A673 (cell line): Measurements from ENCODE around the gene PRRC2A. TPM values are rescaled to one million over a fixed set of nuclear protein-coding genes. Genes with fewer than 3 reads are reported as not detected.

ENCODE experiments used
- BruUV-seq: library from RNA; stranded (reverse); fragments of 400-500 nt; replicated peaks from 2 replicates; lab custom pipeline; 2021; lab: Mats Ljungman, UMichigan
- CTCF ChIA-PET: fragments of 300-600 bp; sonication (Branson Sonifier 250); formaldehyde crosslinking; loops from one replicate; lab custom pipeline; 2022; ENCODE audit warnings: antibody characterized with exemption; lab: Charles Lee
- POLR2A ChIA-PET: fragments of 300-600 bp; sonication (Branson Sonifier 250); formaldehyde crosslinking; loops from one replicate; lab custom pipeline; 2022; ENCODE audit warnings: antibody characterized with exemption; ENCODE audit not compliant: low non-redundant PET; lab: Charles Lee
- DNase-seq: peaks from one replicate; pipeline ENCODE4 v3.0.0-alpha.2; 2015; ENCODE audit warnings: low spot score
- H3K27ac ChIP-seq: fragments of 200-600 bp; sonication (generic); 2 replicates; pipeline ENCODE4 v1.5.1; 2016; ENCODE audit warnings: mixed run types, low read depth, mild to moderate bottlenecking, mixed read lengths, antibody characterized with exemption, low read length; ENCODE audit not compliant: poor library complexity, severe bottlenecking
- H3K27me3 ChIP-seq: fragments of 200-600 bp; sonication (generic); replicated peaks from 2 replicates; pipeline ENCODE4 v1.6.1; 2017; ENCODE audit warnings: mixed run types, low read depth, mild to moderate bottlenecking, mixed read lengths, antibody characterized with exemption, low read length; ENCODE audit not compliant: insufficient read depth, poor library complexity
- H3K36me3 ChIP-seq: fragments of 200-600 bp; sonication (generic); 2 replicates; pipeline ENCODE4 v1.6.1; 2016; ENCODE audit warnings: mixed run types, mild to moderate bottlenecking, mixed read lengths, antibody characterized with exemption, low read length; ENCODE audit not compliant: insufficient read depth, poor library complexity, severe bottlenecking
- H3K4me1 ChIP-seq: fragments of 200-600 bp; sonication (generic); 2 replicates; pipeline ENCODE4 v1.6.1; 2017; ENCODE audit warnings: mixed run types, mild to moderate bottlenecking, mixed read lengths, antibody characterized with exemption, low read length; ENCODE audit not compliant: insufficient read depth, poor library complexity, severe bottlenecking
- H3K4me3 ChIP-seq: fragments of 200-600 bp; sonication (generic); 2 replicates; pipeline ENCODE4 v1.5.1; 2016; ENCODE audit warnings: low read depth, mixed run types, mild to moderate bottlenecking, mixed read lengths, low read length; ENCODE audit not compliant: poor library complexity, severe bottlenecking
- H3K9me3 ChIP-seq: fragments of 200-600 bp; sonication (generic); 2 replicates; pipeline ENCODE4 v1.6.1; 2016; ENCODE audit warnings: mixed run types, low read depth, mild to moderate bottlenecking, mixed read lengths, antibody characterized with exemption, low read length; ENCODE audit not compliant: poor library complexity, severe bottlenecking
- EZH2 ChIP-seq: fragments of 200-600 bp; sonication (generic); IDR thresholded peaks from 2 replicates; pipeline ENCODE4 v1.6.1; 2017; ENCODE audit warnings: borderline replicate concordance, low read depth, mild to moderate bottlenecking, mixed read lengths, antibody characterized with exemption, low read length; ENCODE audit not compliant: poor library complexity, severe bottlenecking
- intact Hi-C: fragments of 100-400 bp; cut with micrococcal nuclease; formaldehyde crosslinking; loops from one replicate; pipeline ENCODE4 v1.10.0; 2022; ENCODE audit not compliant: unreplicated experiment
- total RNA-seq: library from RNA; stranded (reverse); gene quantifications from 2 replicates; pipeline ENCODE4 v1.2.3, GENCODE V29; 2021
- TF ChIP-seq, protein P1 (sequence below): fragments of 300-800, 200-600 bp; sonication (generic); conservative IDR thresholded peaks from 2 replicates; pipeline ENCODE4 v1.5.1; 2017; ENCODE audit warnings: low read depth, mild to moderate bottlenecking, antibody characterized with exemption, low read length, moderate library complexity, mixed read lengths

PRRC2A gene
- total RNA-seq, 1 experiment from 2014 or later: 289 TPM

DNA sequence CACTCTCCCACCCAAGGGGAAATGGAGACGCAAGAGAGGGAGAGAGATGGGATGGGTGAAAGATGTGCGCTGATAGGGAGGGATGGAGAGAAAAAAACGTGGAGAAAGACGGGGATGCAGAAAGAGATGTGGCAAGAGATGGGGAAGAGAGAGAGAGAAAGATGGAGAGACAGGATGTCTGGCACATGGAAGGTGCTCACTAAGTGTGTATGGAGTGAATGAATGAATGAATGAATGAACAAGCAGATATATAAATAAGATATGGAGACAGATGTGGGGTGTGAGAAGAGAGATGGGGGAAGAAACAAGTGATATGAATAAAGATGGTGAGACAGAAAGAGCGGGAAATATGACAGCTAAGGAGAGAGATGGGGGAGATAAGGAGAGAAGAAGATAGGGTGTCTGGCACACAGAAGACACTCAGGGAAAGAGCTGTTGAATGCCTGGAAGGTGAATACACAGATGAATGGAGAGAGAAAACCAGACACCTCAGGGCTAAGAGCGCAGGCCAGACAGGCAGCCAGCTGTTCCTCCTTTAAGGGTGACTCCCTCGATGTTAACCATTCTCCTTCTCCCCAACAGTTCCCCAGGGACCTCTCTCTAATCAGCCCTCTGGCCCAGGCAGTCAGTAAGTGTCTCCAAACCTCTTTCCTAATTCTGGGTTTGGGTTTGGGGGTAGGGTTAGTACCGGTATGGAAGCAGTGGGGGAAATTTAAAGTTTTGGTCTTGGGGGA is 44.4 kb upstream of the PRRC2A start:
- TF ChIP-seq, protein P1, sequence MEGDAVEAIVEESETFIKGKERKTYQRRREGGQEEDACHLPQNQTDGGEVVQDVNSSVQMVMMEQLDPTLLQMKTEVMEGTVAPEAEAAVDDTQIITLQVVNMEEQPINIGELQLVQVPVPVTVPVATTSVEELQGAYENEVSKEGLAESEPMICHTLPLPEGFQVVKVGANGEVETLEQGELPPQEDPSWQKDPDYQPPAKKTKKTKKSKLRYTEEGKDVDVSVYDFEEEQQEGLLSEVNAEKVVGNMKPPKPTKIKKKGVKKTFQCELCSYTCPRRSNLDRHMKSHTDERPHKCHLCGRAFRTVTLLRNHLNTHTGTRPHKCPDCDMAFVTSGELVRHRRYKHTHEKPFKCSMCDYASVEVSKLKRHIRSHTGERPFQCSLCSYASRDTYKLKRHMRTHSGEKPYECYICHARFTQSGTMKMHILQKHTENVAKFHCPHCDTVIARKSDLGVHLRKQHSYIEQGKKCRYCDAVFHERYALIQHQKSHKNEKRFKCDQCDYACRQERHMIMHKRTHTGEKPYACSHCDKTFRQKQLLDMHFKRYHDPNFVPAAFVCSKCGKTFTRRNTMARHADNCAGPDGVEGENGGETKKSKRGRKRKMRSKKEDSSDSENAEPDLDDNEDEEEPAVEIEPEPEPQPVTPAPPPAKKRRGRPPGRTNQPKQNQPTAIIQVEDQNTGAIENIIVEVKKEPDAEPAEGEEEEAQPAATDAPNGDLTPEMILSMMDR: no peak
- TF ChIP-seq EZH2: no peak
- DNase-seq: peak; percentile 45
- Histone ChIP-seq H3K4me3 (no peak overlapping the region), H3K4me1 (peaks cover 5% of the 10 kb centered on the region), H3K27ac (no peak overlapping the region), H3K9me3 (no peaks in the 10 kb centered on the region), H3K36me3 (no peaks in the 10 kb centered on the region), H3K27me3 (no peaks in the 10 kb centered on the region)
- intact Hi-C loops: no loop called here
- ChIA-PET CTCF (no interaction called here), POLR2A (no interaction called here)
- no TSS peak for BruUV-seq

DNA sequence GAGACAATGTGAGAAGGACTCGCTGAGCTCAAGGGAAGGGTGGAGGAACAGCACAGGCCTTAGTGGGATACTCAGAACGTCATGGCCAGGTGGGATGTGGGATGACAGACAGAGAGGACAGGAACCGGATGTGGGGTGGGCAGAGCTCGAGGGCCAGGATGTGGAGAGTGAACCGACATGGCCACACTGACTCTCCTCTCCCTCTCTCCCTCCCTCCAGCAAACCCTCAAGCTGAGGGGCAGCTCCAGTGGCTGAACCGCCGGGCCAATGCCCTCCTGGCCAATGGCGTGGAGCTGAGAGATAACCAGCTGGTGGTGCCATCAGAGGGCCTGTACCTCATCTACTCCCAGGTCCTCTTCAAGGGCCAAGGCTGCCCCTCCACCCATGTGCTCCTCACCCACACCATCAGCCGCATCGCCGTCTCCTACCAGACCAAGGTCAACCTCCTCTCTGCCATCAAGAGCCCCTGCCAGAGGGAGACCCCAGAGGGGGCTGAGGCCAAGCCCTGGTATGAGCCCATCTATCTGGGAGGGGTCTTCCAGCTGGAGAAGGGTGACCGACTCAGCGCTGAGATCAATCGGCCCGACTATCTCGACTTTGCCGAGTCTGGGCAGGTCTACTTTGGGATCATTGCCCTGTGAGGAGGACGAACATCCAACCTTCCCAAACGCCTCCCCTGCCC is 43.5 kb upstream of the PRRC2A start:
- Histone ChIP-seq H3K4me1 (peaks cover 5% of the 10 kb centered on the region), H3K4me3 (no peak overlapping the region), H3K36me3 (no peaks in the 10 kb centered on the region), H3K27ac (no peak overlapping the region), H3K27me3 (no peaks in the 10 kb centered on the region), H3K9me3 (no peaks in the 10 kb centered on the region)
- ChIA-PET CTCF (no interaction called here), POLR2A (no interaction called here)
- BruUV-seq: no TSS peak
- DNase-seq: no peak
- intact Hi-C loops: no loop called here
- no peak for TF ChIP-seq EZH2
- TF ChIP-seq, protein P1: no peak

DNA sequence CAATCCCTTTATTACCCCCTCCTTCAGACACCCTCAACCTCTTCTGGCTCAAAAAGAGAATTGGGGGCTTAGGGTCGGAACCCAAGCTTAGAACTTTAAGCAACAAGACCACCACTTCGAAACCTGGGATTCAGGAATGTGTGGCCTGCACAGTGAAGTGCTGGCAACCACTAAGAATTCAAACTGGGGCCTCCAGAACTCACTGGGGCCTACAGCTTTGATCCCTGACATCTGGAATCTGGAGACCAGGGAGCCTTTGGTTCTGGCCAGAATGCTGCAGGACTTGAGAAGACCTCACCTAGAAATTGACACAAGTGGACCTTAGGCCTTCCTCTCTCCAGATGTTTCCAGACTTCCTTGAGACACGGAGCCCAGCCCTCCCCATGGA is 42.9 kb upstream of the PRRC2A start:
- CTCF ChIA-PET: no interaction called here
- DNase-seq: no peak
- Histone ChIP-seq H3K9me3 (no peaks in the 10 kb centered on the region), H3K27ac (no peak overlapping the region), H3K4me3 (no peak overlapping the region), H3K4me1 (peaks cover 5% of the 10 kb centered on the region), H3K27me3 (no peaks in the 10 kb centered on the region), H3K36me3 (no peaks in the 10 kb centered on the region)
- intact Hi-C loops: no loop called here
- no TSS peak for BruUV-seq
- TF ChIP-seq EZH2: no peak
- TF ChIP-seq, protein P1: no peak
- POLR2A ChIA-PET: no interaction called here
